ENCODE results near the gene SMIM10.
A peak's percentile ranks its signal among the peaks of the same experiment; 100 is the strongest.

The SMIM10 gene

DNA sequence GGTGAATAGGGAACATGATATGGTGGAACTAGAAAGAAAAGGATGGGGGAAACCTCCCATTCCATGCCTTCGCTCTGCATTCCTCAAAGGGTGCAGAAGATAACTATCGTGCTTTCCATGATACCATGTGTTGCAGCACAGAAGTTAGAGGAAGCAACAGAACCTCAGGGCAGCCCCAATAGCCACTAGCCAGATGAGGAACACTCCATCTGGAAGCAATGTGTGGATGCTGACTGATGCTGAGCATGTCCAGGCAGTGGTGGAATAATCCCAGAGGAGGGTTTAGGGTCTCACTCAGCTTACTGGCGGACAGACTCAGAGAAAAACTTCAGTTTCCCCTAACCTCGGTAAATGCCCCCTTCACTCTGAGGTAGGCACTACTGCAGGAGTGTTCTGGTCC, 7.5 kb downstream of the SMIM10 start:
- no peak overlapping the region for H3K4me3 ChIP-seq (ENCODE audit: low read depth, low read length)
- TF ChIP-seq, protein P1, sequence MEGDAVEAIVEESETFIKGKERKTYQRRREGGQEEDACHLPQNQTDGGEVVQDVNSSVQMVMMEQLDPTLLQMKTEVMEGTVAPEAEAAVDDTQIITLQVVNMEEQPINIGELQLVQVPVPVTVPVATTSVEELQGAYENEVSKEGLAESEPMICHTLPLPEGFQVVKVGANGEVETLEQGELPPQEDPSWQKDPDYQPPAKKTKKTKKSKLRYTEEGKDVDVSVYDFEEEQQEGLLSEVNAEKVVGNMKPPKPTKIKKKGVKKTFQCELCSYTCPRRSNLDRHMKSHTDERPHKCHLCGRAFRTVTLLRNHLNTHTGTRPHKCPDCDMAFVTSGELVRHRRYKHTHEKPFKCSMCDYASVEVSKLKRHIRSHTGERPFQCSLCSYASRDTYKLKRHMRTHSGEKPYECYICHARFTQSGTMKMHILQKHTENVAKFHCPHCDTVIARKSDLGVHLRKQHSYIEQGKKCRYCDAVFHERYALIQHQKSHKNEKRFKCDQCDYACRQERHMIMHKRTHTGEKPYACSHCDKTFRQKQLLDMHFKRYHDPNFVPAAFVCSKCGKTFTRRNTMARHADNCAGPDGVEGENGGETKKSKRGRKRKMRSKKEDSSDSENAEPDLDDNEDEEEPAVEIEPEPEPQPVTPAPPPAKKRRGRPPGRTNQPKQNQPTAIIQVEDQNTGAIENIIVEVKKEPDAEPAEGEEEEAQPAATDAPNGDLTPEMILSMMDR (IDR thresholded peaks at IDR 0.05; ENCODE audit: borderline replicate concordance, insufficient read depth, low read depth, low read length) = no peak

DNA sequence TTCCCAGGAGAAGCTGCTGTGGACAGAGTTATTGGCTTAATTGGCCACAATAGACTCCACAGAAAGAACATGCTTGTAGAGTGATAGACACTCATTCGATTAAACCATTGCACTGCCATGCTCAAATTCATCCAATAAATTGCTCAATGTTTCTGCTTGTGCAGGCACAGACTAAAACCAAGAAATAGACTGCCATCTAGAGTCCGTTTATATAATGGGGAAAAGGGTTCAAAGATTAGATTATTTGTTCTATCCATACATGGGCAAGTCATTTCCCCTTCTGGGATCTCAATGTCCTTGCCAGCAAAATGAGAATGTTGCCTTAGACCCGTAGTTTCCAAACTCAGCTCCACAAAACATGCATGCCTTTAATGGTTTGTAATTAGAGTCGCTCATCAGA, 8.7 kb downstream of the SMIM10 start:
- H3K4me3 ChIP-seq (ENCODE audit: low read depth, low read length) = no peak overlapping the region
- TF ChIP-seq, protein P1 (IDR thresholded peaks at IDR 0.05; ENCODE audit: borderline replicate concordance, insufficient read depth, low read depth, low read length) = no peak

DNA sequence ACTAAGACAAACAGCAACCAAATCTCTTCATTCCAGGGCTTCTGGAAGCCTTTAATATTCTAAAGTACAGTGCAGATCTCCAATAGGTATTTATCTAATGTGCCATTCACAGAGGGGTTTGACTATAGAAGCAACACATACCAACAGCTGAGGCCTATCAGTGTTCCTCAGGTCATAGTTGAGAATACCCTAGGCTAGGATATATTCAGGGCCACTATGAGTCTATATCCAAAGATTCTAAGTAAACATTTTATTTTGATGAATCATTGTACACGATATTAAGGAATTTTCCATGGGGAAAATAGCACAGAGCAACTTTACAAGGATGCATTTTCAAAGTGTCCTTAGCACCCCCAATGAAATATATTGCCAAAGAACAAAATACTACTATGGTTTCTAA, 9.7 kb downstream of the SMIM10 start:
- H3K4me3 ChIP-seq (ENCODE audit: low read depth, low read length) = no peak overlapping the region

DNA sequence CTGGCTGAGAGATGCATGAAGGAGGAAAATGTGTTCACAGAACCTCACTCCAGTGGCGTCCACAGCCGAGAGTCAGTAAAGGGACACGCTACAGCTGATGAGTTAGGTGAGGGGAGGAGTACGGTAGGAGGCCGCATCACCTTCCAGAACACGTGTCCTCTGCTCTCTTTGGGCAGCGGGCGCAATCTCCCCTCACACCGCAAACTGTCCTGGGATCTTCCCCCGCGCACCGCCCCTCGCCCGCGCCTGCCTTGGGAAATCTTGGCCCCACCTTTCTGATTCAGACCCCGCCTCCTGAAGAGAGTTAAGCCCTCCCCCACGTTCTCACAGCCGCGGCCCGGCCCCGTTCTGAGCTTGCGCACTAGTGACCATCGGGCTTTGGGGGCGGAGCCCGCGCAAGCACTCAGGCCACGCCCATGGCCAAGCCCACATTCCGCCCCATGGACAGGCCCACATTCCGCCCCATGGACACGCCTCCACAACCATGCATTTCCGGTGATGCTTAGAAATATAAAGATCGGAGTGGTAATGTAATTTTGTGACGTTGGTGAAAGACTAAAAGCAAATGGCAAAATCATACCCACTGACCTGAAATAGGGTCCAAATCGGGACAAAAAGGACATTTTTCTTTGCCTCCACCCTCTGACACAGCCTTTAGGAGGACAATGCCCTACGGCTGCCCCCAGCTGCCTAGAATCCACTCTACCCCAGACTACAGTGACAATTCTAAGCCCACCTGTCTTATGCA, 13.3 kb downstream of the SMIM10 start:
- TF ChIP-seq, protein P1 (IDR thresholded peaks at IDR 0.05; ENCODE audit: borderline replicate concordance, insufficient read depth, low read depth, low read length) = no peak
- peak overlapping the region; percentile 51 for H3K4me3 ChIP-seq (ENCODE audit: low read depth, low read length)

More for the DNA sequence above, 9.7 kb downstream of the SMIM10 start:
- TF ChIP-seq, protein P1 (IDR thresholded peaks at IDR 0.05; ENCODE audit: borderline replicate concordance, insufficient read depth, low read depth, low read length) = no peak

DNA sequence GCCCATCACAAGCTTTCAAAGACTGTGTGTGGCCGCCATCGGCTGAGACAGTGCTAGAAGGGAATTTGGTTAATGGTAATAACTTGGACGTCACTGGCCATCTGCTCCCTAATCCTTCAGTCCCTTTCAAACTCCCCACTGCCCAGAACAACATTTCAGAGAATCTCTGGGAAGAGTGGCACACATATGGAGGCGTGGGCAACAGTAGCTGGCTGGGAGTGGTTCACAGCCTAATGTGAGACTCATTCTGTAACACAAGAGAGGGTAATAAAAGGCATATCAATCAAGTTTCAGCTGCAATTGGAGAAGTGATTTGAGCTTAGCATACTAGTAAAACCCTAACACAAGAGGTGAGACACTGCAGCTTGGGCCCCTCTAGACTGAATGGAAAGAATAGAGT, 15.4 kb downstream of the SMIM10 start:
- TF ChIP-seq, protein P1 (IDR thresholded peaks at IDR 0.05; ENCODE audit: borderline replicate concordance, insufficient read depth, low read depth, low read length) = no peak
- H3K4me3 ChIP-seq (ENCODE audit: low read depth, low read length) = no peak overlapping the region

DNA sequence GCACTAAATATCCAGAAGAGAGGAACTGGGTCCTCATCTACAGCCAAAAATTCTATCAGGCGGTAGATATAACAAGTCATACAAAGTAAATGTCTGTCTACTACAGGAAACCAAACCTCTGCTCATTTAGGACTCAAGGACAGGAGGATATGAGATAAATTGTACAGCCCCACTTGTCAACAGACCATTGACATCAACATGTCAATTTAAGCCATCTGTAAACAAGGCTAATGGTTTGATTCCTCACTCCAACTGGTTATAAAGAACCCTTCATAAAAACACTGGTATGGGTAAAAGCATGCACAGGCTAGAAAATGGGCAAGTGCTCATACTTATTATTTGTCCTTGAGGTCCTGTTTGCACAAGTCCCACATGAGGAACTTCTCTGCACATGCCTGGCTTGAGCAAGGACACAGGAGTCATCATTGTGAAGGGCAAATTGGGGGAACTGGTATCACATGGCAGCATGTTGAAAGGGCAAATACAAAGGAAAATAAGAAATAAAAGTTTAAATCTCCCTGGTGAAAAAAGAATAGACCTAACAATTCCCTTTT, 18.3 kb downstream of the SMIM10 start:
- TF ChIP-seq, protein P1 (IDR thresholded peaks at IDR 0.05; ENCODE audit: borderline replicate concordance, insufficient read depth, low read depth, low read length) = no peak
- no peak overlapping the region for H3K4me3 ChIP-seq (ENCODE audit: low read depth, low read length)

DNA sequence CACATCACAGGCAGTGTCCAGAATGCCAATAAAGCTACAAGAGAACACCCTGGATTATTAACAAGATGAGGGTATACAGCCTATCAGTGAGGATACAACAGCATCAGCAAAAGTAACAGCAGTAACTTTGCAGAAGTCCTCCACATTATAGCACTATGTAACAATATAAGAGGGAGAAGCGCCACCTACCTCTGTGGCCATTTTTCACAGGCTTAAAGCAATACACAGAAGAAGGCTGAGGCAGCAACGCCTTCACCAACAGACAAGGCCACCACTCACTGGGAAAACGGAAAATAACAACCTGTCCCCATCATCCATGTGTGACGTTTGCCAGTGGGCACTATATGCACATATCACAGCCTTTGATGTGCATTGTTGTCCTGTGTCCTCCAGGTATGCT, 19.0 kb downstream of the SMIM10 start:
- TF ChIP-seq, protein P1 (IDR thresholded peaks at IDR 0.05; ENCODE audit: borderline replicate concordance, insufficient read depth, low read depth, low read length) = no peak
- no peak overlapping the region for H3K4me3 ChIP-seq (ENCODE audit: low read depth, low read length)
